GM12878 (cell line): Measurements from ENCODE around the gene MYO16. TPM values are rescaled to one million over a fixed set of nuclear protein-coding genes. Genes with fewer than 3 reads are reported as not detected.

Experiments used
- ATAC-seq: fragments of 200-7000 bp; cut with Tn5 transposase; 3 replicates; pipeline ENCODE4 v1.9.1; 2020; ENCODE audit warnings: mild to moderate bottlenecking, moderate library complexity
- BruUV-seq: library from RNA; stranded (reverse); fragments of 400-500 nt; replicated peaks from 2 replicates; lab custom pipeline; 2021; lab: Mats Ljungman, UMichigan
- CTCF ChIA-PET: fragments of 300-600 bp; sonication (Branson Sonifier 250); formaldehyde crosslinking; extraction: SDS; loops from one replicate; lab custom pipeline; 2021; ENCODE audit warnings: inconsistent platforms; lab: Yijun Ruan, JAX
- POLR2A ChIA-PET: fragments of 350-600 bp; formaldehyde crosslinking; extraction: SDS; loops from one replicate; lab custom pipeline; 2021; ENCODE audit warnings: inconsistent platforms; lab: Charles Lee
- RAD21 ChIA-PET: fragments of 300-600 bp; sonication (Branson Sonifier 250); formaldehyde crosslinking; loops from one replicate; lab custom pipeline; 2023; ENCODE audit warnings: antibody characterized with exemption; ENCODE audit not compliant: unreplicated experiment; lab: Charles Lee
- SMC1A ChIA-PET: fragments of 300-600 bp; sonication (Branson Sonifier 250); formaldehyde crosslinking; loops from one replicate; lab custom pipeline; 2023; ENCODE audit not compliant: unreplicated experiment, uncharacterized antibody; lab: Charles Lee
- DNase-seq: peaks from one replicate; pipeline ENCODE4 v3.0.0-alpha.2; 2011; ENCODE audit warnings: low read depth, low spot score
- FAIRE-seq: peaks from 3 replicates; lab custom pipeline; 2011; peaks lifted over from hg19 to GRCh38; lab: Jason Lieb, UNC
- H2AFZ ChIP-seq: 2 replicates; pipeline ENCODE4 v1.6.0; 2011; ENCODE audit warnings: low read depth, low read length, control low read depth; ENCODE audit not compliant: control insufficient read depth
- H3K27ac ChIP-seq: 2 replicates; pipeline ENCODE4 v1.5.1; 2011; ENCODE audit warnings: control low read depth; ENCODE audit not compliant: control insufficient read depth, insufficient read depth
- H3K27me3 ChIP-seq, 2 experiments: replicated peaks in 1 of 2; 2 replicates each; pipeline versions ENCODE4 v1.6.0 to v1.6.1; 2011; ENCODE audit warnings: low read length in 1 of 2; ENCODE audit not compliant: control insufficient read depth in 2 of 2, insufficient read depth in 2 of 2
- H3K36me3 ChIP-seq, 2 experiments: 2 replicates each; pipeline ENCODE4 v1.5.1; 2011; ENCODE audit warnings: low read length in 1 of 2; ENCODE audit not compliant: control insufficient read depth in 2 of 2, insufficient read depth in 2 of 2
- H3K4me1 ChIP-seq: 2 replicates; pipeline ENCODE4 v1.6.1; 2011; ENCODE audit warnings: mild to moderate bottlenecking, low read length, moderate library complexity, mixed read lengths; ENCODE audit not compliant: control insufficient read depth, insufficient read depth
- H3K4me2 ChIP-seq: 2 replicates; pipeline ENCODE4 v1.6.0; 2011; ENCODE audit warnings: control low read depth; ENCODE audit not compliant: control insufficient read depth, insufficient read depth
- H3K4me3 ChIP-seq: fragments of 200-600 bp; sonication (generic); 2 replicates; pipeline ENCODE4 v1.5.1; 2016
- H3K79me2 ChIP-seq: 2 replicates; pipeline ENCODE4 v1.6.0; 2011; ENCODE audit warnings: low read length; ENCODE audit not compliant: control insufficient read depth, insufficient read depth
- H3K9ac ChIP-seq: 2 replicates; pipeline ENCODE4 v1.8.0; 2011; ENCODE audit warnings: low read length, control low read depth, mixed read lengths; ENCODE audit not compliant: control insufficient read depth, insufficient read depth
- H3K9me3 ChIP-seq: replicated peaks from 3 replicates; pipeline ENCODE4 v1.5.1; 2011; ENCODE audit warnings: mild to moderate bottlenecking, low read length; ENCODE audit not compliant: control insufficient read depth, insufficient read depth
- H4K20me1 ChIP-seq: 2 replicates; pipeline ENCODE4 v1.6.0; 2011; ENCODE audit not compliant: control insufficient read depth, insufficient read depth
- FOS ChIP-seq: IDR thresholded peaks from 3 replicates; pipeline ENCODE4 v1.6.1; 2011; ENCODE audit warnings: borderline replicate concordance; ENCODE audit not compliant: insufficient read length; ENCODE audit errors: extremely low read depth
- IKZF2 ChIP-seq, 2 experiments: fragments of 450-650 bp; IDR thresholded peaks; 2 replicates each; pipeline ENCODE4 v1.6.1; 2017; ENCODE audit warnings: mild to moderate bottlenecking in 2 of 2, moderate library complexity in 2 of 2
- NR2C2 ChIP-seq: IDR thresholded peaks from 2 replicates; pipeline ENCODE4 v1.6.1; 2011; ENCODE audit warnings: borderline replicate concordance, low read depth; ENCODE audit not compliant: control insufficient read depth, insufficient read length
- SMAD5 ChIP-seq: IDR thresholded peaks from 2 replicates; pipeline ENCODE4 v1.6.1; 2016; ENCODE audit warnings: antibody characterized with exemption, low read depth
- SRF ChIP-seq, 2 experiments: IDR thresholded peaks; 2 replicates each; pipeline ENCODE4 v1.6.1; 2011; ENCODE audit warnings: low read depth in 2 of 2, low read length in 2 of 2, mild to moderate bottlenecking in 1 of 2, moderate library complexity in 1 of 2
- SUZ12 ChIP-seq: fragments of 200-600 bp; sonication (generic); IDR thresholded peaks from one replicate; pipeline ENCODE4 v1.6.1; 2018; ENCODE audit warnings: antibody characterized with exemption, mild to moderate bottlenecking; ENCODE audit not compliant: unreplicated experiment
- ZZZ3 ChIP-seq: IDR thresholded peaks from 2 replicates; pipeline ENCODE4 v1.6.1; 2011; ENCODE audit warnings: low read depth; ENCODE audit not compliant: control insufficient read depth, insufficient read length
- WGBS: methylation state at CpG from one replicate; pipeline ENCODE4 v1.1.6; 2016; ENCODE audit warnings: low lambda C conversion rate; ENCODE audit not compliant: insufficient replicate concordance, insufficient coverage; ENCODE audit errors: missing lambda C conversion rate; 5-methylcytosine and 5-hydroxymethylcytosine counted together
- in situ Hi-C: fragments of 300-500 bp; cut with MboI; formaldehyde crosslinking; loops from 9 replicates; pipeline ENCODE4 v1.14.3; 2018; ENCODE audit warnings: mixed read lengths
- intact Hi-C: fragments of 100-400 bp; cut with micrococcal nuclease; formaldehyde crosslinking; loops from one replicate; pipeline ENCODE4 v1.14.2; 2022; ENCODE audit not compliant: unreplicated experiment
- polyA plus RNA-seq, 11 experiments: library from polyadenylated mRNA; depleted of rRNA in 4 of 11; unstranded in 6 of 11; stranded (reverse) in 5 of 11; fragments of >200 nt; fragmentation: Nextera tagmentation in 4 of 11; fragmentation: Illumina TruSeq in 1 of 11; extraction: Ambion mirVana in 4 of 11; extraction: Trizol in 1 of 11; gene quantifications; 1 replicate in 1 of 11; 2 replicates in 10 of 11; pipeline versions ENCODE4 v1.2.1 to v1.2.3, GENCODE V29; 2011 to 2016; ENCODE audit warnings: inconsistent platforms in 2 of 11, missing spikeins in 2 of 11, low read depth in 1 of 11
- total RNA-seq, 4 experiments: library from RNA; depleted of rRNA in 3 of 4; stranded (reverse); fragments of >200 nt in 3 of 4; fragmentation: Illumina TruSeq in 1 of 4; extraction: Trizol in 1 of 4; gene quantifications; 2 replicates each; pipeline versions ENCODE4 v1.2.1 to v1.2.3, GENCODE V29; 2013 to 2021

Gene MYO16
- total and polyA plus RNA-seq, 10 of the 15 experiments (the other 5 are each of a cell fraction or from before 2014, with no cell fraction given): under 0.01 to 1.7 (median 0.05) TPM; not detected in 4

DNA sequence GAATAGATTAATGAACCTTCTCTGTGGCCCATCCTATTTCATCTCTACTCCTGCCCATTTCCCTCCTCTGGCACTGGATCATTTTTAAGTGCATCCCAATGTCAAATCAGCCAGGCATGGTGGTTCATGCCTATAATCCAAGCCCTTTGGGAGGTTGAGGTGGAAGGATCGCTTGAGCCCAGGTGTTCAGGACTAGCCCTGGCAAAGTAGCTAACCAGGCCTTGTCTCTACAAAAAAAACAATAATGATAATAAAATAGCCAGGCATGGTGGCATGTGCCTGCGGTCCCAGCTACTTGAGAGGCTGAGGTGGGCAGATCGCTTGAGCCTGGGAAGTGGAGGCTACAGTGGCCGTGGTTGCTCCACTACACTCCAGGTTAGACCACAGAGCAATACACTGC, 517.0 kb downstream of the MYO16 start:
- no peak for DNase-seq
- in situ Hi-C loops: no loop called here
- no peaks in the 10 kb centered on the region for H3K4me1 ChIP-seq
- BruUV-seq: no TSS peak
- no peaks in the 10 kb centered on the region for H4K20me1 ChIP-seq
- H3K9ac ChIP-seq: no peak overlapping the region
- intact Hi-C loops: loop anchor here (10.0 kb wide), 2 partner anchors 278 to 338 kb away; no protein-coding TSS in a partner anchor
- no peak for TF ChIP-seq FOS
- no peak for TF ChIP-seq IKZF2 (IDR thresholded peaks at IDR 0.05)
- TF ChIP-seq ZZZ3: no peak
- TF ChIP-seq SMAD5: no peak
- TF ChIP-seq NR2C2: no peak
- TF ChIP-seq SRF (IDR thresholded peaks at IDR 0.05; ENCODE audit: low read depth in 2 of 2, low read length in 2 of 2): no peak
- no peak for TF ChIP-seq SUZ12
- TF ChIP-seq, all 136 proteins: peak for 0
- SMC1A ChIA-PET: interaction anchor here (0.6 to 5.8 kb wide), 25 partner anchors 9 to 991 kb away, joined by 3 to 55 read pairs (median 3); no protein-coding TSS in a partner anchor
- POLR2A ChIA-PET: no interaction called here
- no peak overlapping the region for H3K4me2 ChIP-seq
- RAD21 ChIA-PET: interaction anchor here (0.6 to 2.6 kb wide), 15 partner anchors 8 to 971 kb away, joined by 3 to 11 read pairs (median 4); no protein-coding TSS in a partner anchor
- H3K36me3 ChIP-seq: no peaks in the 10 kb centered on the region
- CTCF ChIA-PET: interaction anchor here (0.6 to 2.3 kb wide), 32 partner anchors 8 to 1298 kb away, joined by 3 to 17 read pairs (median 4); no protein-coding TSS in a partner anchor
- H3K79me2 ChIP-seq: no peaks in the 10 kb centered on the region
- H3K27ac ChIP-seq: no peak overlapping the region
- FAIRE-seq (no peak), ATAC-seq (no peak)
- H2AFZ ChIP-seq: no peak overlapping the region
- no peaks in the 10 kb centered on the region; the same call in 2 of the 3 replicates for H3K9me3 ChIP-seq
- H3K27me3 ChIP-seq: no peaks in the 10 kb centered on the region; a peak in 1 of 4 replicates
- WGBS: 56% methylated on average over 4 of the region's 4 CpGs
- no peak overlapping the region for H3K4me3 ChIP-seq
